ENCODE measurements around the gene KIF3B. TPM values are rescaled to one million over a fixed set of nuclear protein-coding genes. Genes with fewer than 3 reads are reported as not detected.

Gene KIF3B
- total and polyA plus RNA-seq, 10 of the 15 experiments (the other 5 are each of a cell fraction or from before 2014, with no cell fraction given), result 7.4 to 37.3 (median 25.9) TPM

DNA sequence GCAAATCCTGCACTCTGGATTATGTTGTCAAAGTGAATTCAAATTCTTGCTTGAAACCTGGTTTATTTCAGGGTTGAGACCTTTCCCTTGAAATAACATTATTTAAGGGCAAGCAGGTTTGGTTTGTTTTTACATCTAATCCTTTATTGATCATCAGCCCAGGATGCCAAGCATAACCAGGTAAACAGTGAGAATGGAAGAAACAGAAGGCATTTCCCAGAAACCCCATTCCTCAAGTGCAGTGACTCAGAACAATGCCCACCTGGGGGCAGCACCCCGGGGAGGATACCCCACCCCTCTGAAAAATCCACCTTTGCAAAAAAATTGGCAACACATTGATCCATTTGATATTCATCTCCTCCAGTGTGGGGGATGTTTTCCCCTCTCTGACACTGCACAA lies 37.2 kb upstream of the KIF3B start:
- H3K4me2 ChIP-seq (ENCODE audit: control insufficient read depth, insufficient read depth), result peak overlapping the region; percentile 39
- SMC1A ChIA-PET (ENCODE audit: uncharacterized antibody, unreplicated experiment), result interaction anchor here (0.9 to 1.9 kb wide), 5 partner anchors 11 to 52 kb away, joined by 3 to 6 read pairs (median 3); no protein-coding TSS in a partner anchor
- 0% methylated on average over 1 of the region's 1 CpG for WGBS (ENCODE audit: insufficient coverage, insufficient replicate concordance, low lambda C conversion rate, missing lambda C conversion rate)
- H3K4me3 ChIP-seq, result no peak overlapping the region
- no peak overlapping the region for H3K27ac ChIP-seq (ENCODE audit: control insufficient read depth, insufficient read depth)
- no peak overlapping the region for H2AFZ ChIP-seq (ENCODE audit: control insufficient read depth, low read depth, low read length)
- H3K79me2 ChIP-seq (ENCODE audit: control insufficient read depth, insufficient read depth, low read length), result no peaks in the 10 kb centered on the region
- no peaks in the 10 kb centered on the region for H3K9me3 ChIP-seq (replicated peaks; ENCODE audit: control insufficient read depth, insufficient read depth, low read length)
- RAD21 ChIA-PET (ENCODE audit: unreplicated experiment), result no interaction called here
- no peak for FAIRE-seq
- intact Hi-C loops (cut with micrococcal nuclease; ENCODE audit: unreplicated experiment), result no loop called here
- no peak overlapping the region for H3K9ac ChIP-seq (ENCODE audit: control insufficient read depth, insufficient read depth, low read length)
- no peak for ATAC-seq
- H4K20me1 ChIP-seq (ENCODE audit: control insufficient read depth, insufficient read depth), result no peaks in the 10 kb centered on the region
- in situ Hi-C loops (cut with MboI), result no loop called here
- POLR2A ChIA-PET, result interaction anchor here (1.3 kb wide), 1 partner anchor 20 kb away, joined by 4 read pairs; no protein-coding TSS in a partner anchor
- peaks cover 0 to 4% of the 10 kb centered on the region in 2 experiments; a peak in 2 of 4 replicates for H3K36me3 ChIP-seq (ENCODE audit: control insufficient read depth in 2 of 2, insufficient read depth in 2 of 2, low read length in 1 of 2)
- CTCF ChIA-PET, result interaction anchor here (0.9 to 1.8 kb wide), 2 partner anchors 16 to 93 kb away, joined by 3 read pairs; no protein-coding TSS in a partner anchor
- DNase-seq (ENCODE audit: low read depth, low spot score), result no peak
- peaks cover 13% of the 10 kb centered on the region for H3K4me1 ChIP-seq (ENCODE audit: control insufficient read depth, insufficient read depth, low read length)
- BruUV-seq (replicated peaks), result no TSS peak
- TF ChIP-seq KAT2A (conservative IDR thresholded peaks at IDR 0.05; ENCODE audit: control insufficient read depth, low read depth, low read length) (no peak), CREB1 (IDR thresholded peaks at IDR 0.05; ENCODE audit: low read depth) (no peak), RAD21 (IDR thresholded peaks at IDR 0.05; ENCODE audit: insufficient read depth, low read depth, low read length) (peak; percentile 15; the same call in 1 of the 2 replicates)
- TF ChIP-seq, protein P1, sequence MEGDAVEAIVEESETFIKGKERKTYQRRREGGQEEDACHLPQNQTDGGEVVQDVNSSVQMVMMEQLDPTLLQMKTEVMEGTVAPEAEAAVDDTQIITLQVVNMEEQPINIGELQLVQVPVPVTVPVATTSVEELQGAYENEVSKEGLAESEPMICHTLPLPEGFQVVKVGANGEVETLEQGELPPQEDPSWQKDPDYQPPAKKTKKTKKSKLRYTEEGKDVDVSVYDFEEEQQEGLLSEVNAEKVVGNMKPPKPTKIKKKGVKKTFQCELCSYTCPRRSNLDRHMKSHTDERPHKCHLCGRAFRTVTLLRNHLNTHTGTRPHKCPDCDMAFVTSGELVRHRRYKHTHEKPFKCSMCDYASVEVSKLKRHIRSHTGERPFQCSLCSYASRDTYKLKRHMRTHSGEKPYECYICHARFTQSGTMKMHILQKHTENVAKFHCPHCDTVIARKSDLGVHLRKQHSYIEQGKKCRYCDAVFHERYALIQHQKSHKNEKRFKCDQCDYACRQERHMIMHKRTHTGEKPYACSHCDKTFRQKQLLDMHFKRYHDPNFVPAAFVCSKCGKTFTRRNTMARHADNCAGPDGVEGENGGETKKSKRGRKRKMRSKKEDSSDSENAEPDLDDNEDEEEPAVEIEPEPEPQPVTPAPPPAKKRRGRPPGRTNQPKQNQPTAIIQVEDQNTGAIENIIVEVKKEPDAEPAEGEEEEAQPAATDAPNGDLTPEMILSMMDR (IDR thresholded peaks at IDR 0.05 in 2 of 3, conservative IDR thresholded peaks at IDR 0.05 in 1 of 3; ENCODE audit: control insufficient read depth in 2 of 3, extremely low read depth in 1 of 3, insufficient read depth in 1 of 3, low read depth in 3 of 3, low read length in 3 of 3), result 0 out of 6 replicates have a peak, but pooled peaks of 2 of the 3 experiments have one; percentile 2 to 5
- TF ChIP-seq, protein P2, sequence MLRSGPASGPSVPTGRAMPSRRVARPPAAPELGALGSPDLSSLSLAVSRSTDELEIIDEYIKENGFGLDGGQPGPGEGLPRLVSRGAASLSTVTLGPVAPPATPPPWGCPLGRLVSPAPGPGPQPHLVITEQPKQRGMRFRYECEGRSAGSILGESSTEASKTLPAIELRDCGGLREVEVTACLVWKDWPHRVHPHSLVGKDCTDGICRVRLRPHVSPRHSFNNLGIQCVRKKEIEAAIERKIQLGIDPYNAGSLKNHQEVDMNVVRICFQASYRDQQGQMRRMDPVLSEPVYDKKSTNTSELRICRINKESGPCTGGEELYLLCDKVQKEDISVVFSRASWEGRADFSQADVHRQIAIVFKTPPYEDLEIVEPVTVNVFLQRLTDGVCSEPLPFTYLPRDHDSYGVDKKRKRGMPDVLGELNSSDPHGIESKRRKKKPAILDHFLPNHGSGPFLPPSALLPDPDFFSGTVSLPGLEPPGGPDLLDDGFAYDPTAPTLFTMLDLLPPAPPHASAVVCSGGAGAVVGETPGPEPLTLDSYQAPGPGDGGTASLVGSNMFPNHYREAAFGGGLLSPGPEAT (IDR thresholded peaks at IDR 0.05; ENCODE audit: low read depth), result no peak
- TF ChIP-seq, protein P3, sequence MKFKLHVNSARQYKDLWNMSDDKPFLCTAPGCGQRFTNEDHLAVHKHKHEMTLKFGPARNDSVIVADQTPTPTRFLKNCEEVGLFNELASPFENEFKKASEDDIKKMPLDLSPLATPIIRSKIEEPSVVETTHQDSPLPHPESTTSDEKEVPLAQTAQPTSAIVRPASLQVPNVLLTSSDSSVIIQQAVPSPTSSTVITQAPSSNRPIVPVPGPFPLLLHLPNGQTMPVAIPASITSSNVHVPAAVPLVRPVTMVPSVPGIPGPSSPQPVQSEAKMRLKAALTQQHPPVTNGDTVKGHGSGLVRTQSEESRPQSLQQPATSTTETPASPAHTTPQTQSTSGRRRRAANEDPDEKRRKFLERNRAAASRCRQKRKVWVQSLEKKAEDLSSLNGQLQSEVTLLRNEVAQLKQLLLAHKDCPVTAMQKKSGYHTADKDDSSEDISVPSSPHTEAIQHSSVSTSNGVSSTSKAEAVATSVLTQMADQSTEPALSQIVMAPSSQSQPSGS (IDR thresholded peaks at IDR 0.05; ENCODE audit: low read length), result no peak
- no peaks in the 10 kb centered on the region for H3K27me3 ChIP-seq (replicated peaks in 1 of 2; ENCODE audit: control insufficient read depth in 2 of 2, insufficient read depth in 2 of 2, low read length in 1 of 2)
